Endothelial cell of hepatic sinusoid (primary cell): ENCODE data around the gene SLC7A9.

ENCODE experiments used
- in situ Hi-C: cut with HindIII; loops from 2 replicates; pipeline ENCODE4 v1.10.0; 2017; ENCODE audit warnings: low sequenced_read_pairs

SLC7A9 gene

GRCh38 chr19:32829345-32829896 lies 40.1 kb downstream of the SLC7A9 start:
- in situ Hi-C loops: no loop called here

- in situ Hi-C loops: no loop called here
Observed at GRCh38 chr19:32828643-32829344, 40.8 kb downstream of the SLC7A9 start.

- in situ Hi-C loops: no loop called here
Observed at GRCh38 chr19:32828139-32828538, 41.4 kb downstream of the SLC7A9 start.

GRCh38 chr19:32824916-32825608 lies 44.5 kb downstream of the SLC7A9 start:
- in situ Hi-C loops: no loop called here

- in situ Hi-C loops: no loop called here
Observed at GRCh38 chr19:32824191-32824751, 45.3 kb downstream of the SLC7A9 start.

GRCh38 chr19:32823747-32824102 lies 45.8 kb downstream of the SLC7A9 start:
- in situ Hi-C loops: no loop called here

GRCh38 chr19:32822916-32823746 lies 46.4 kb downstream of the SLC7A9 start:
- in situ Hi-C loops: no loop called here

- in situ Hi-C loops: no loop called here
Observed at GRCh38 chr19:32819419-32820400, 49.9 kb downstream of the SLC7A9 start.

GRCh38 chr19:32818536-32818935 lies 51.0 kb downstream of the SLC7A9 start:
- in situ Hi-C loops: no loop called here

GRCh38 chr19:32817569-32818476 lies 51.7 kb downstream of the SLC7A9 start:
- in situ Hi-C loops: no loop called here

- in situ Hi-C loops: no loop called here
Observed at GRCh38 chr19:32816555-32817099, 52.9 kb downstream of the SLC7A9 start.

- in situ Hi-C loops: no loop called here
Observed at GRCh38 chr19:32814624-32815023, 54.9 kb downstream of the SLC7A9 start.

GRCh38 chr19:32813862-32814425 lies 55.6 kb downstream of the SLC7A9 start:
- in situ Hi-C loops: no loop called here

- in situ Hi-C loops: no loop called here
Observed at GRCh38 chr19:32812571-32812970, 57.0 kb downstream of the SLC7A9 start.

- in situ Hi-C loops: no loop called here
Observed at GRCh38 chr19:32812036-32812435, 57.5 kb downstream of the SLC7A9 start.

- in situ Hi-C loops: no loop called here
Observed at GRCh38 chr19:32811151-32811550, 58.4 kb downstream of the SLC7A9 start.

GRCh38 chr19:32810452-32810851 lies 59.1 kb downstream of the SLC7A9 start:
- in situ Hi-C loops: no loop called here

- in situ Hi-C loops: no loop called here
Observed at GRCh38 chr19:32809754-32810153, 59.8 kb downstream of the SLC7A9 start.
